Adrenal gland (tissue), 19 donors: Measurements from ENCODE around the gene C10orf90. TPM values are rescaled to one million over a fixed set of nuclear protein-coding genes. Genes with fewer than 3 reads are reported as not detected.

Source experiments
- DNase-seq, 7 donors: peaks; one replicate each; pipeline ENCODE4 v3.0.0-alpha.2; 2019 to 2020
- H3K27ac ChIP-seq, 5 donors: fragments of 200-600 bp; sonication (generic) in 4 of 5; 1 replicate in 3 of 5; 2 replicates in 2 of 5; pipeline versions ENCODE4 v1.5.1 to v1.8.0; 2016 to 2020; ENCODE audit warnings: mild to moderate bottlenecking in 1 of 5
- H3K27me3 ChIP-seq: fragments of 200-600 bp; 2 replicates; pipeline ENCODE4 v1.8.0; 2021
- H3K36me3 ChIP-seq, 2 donors: fragments of 200-600 bp; replicated peaks in 1 of 2; 1 replicate in 1 of 2; 2 replicates in 1 of 2; pipeline versions ENCODE4 v1.5.1 to v1.8.0; 2018 to 2022
- H3K4me1 ChIP-seq, 2 donors: fragments of 200-600 bp; replicated peaks in 1 of 2; 1 replicate in 1 of 2; 2 replicates in 1 of 2; pipeline versions ENCODE4 v1.5.1 to v1.8.0; 2018 to 2021
- H3K4me3 ChIP-seq, 4 donors: fragments of 200-600 bp; sonication (generic) in 3 of 4; one replicate each; pipeline ENCODE4 v1.5.1; 2016 to 2018
- H3K9me3 ChIP-seq, 3 donors: fragments of 200-600 bp; sonication (generic) in 1 of 3; replicated peaks in 1 of 3; 1 replicate in 2 of 3; 2 replicates in 1 of 3; pipeline versions ENCODE4 v1.5.1 to v1.8.0; 2016 to 2021
- CTCF ChIP-seq, 6 experiments: fragments of 450-650 bp in 4 of 6; fragments of 200-600 bp in 2 of 6; sonication (generic) in 1 of 6; IDR thresholded peaks; 1 replicate in 5 of 6; 2 replicates in 1 of 6; pipeline versions ENCODE4 v1.5.1 to v1.8.0; 2016 to 2021; ENCODE audit warnings: antibody characterized with exemption in 6 of 6, mild to moderate bottlenecking in 2 of 6, moderate library complexity in 1 of 6
- POLR2A ChIP-seq, 2 donors: fragments of 450-650 bp; IDR thresholded peaks; one replicate each; pipeline ENCODE4 v1.6.1; 2017; ENCODE audit warnings: antibody characterized with exemption in 2 of 2, mild to moderate bottlenecking in 2 of 2, moderate library complexity in 1 of 2
- WGBS, 4 donors: extraction: QIAGEN DNeasy Blood & Tissue Kit in 2 of 4; methylation state at CpG; one replicate each; pipeline versions ENCODE4 v1.1.5 to v1.1.7; 2013 to 2017; 5-methylcytosine and 5-hydroxymethylcytosine counted together
- intact Hi-C, 2 donors: fragments of 100-400 bp; cut with DNase I; formaldehyde crosslinking; loops; one replicate each; pipeline versions ENCODE4 v1.14.1 to v1.15.0; 2022 to 2023
- long read RNA-seq, 10 donors: library from polyadenylated mRNA in 3 of 10; unstranded in 2 of 10; stranded (forward) in 1 of 10; transcript quantifications; one replicate each; pipeline ENCODE4 v2.0.0 and lab custom pipeline, GENCODE V29; 2021 to 2026
- polyA plus RNA-seq, 3 donors: library from polyadenylated mRNA; stranded (reverse); fragments of 200-250 nt in 2 of 3; fragments of 350-450 nt in 1 of 3; fragmentation: Illumina TruSeq in 1 of 3; extraction: RNeasy Lipid Tissue Mini Kit (QIAGEN cat#74804) in 1 of 3; gene quantifications; one replicate each; pipeline ENCODE4 v1.2.3, GENCODE V29; 2013 to 2014
- total RNA-seq, 9 donors: library from RNA; depleted of rRNA in 4 of 9; stranded (reverse); fragments of >200 nt in 4 of 9; fragments of 120-200 nt in 1 of 9; fragmentation: NEBNext Ultra II Directional in 1 of 9; extraction: Animal tissue kit (Norgen Biotek cat#: 25700) in 1 of 9; gene quantifications; one replicate each; pipeline versions ENCODE4 v1.1.0 to v1.2.4, GENCODE V29; 2013 to 2023
- donor health status: healthy with polysubstance abuse.
- donor health status: Bipolar disorder and iron deficiency.
- donor health status: DM: yes; HTN: yes; CAD: no.
- donor health status: DM: no; HTN: no; CAD: no.
- donor health status: DM: no; HTN: no; CAD: no.
- donor health status: DM: yes; HTN: yes; CAD: no.

C10orf90 gene
- total RNA-seq (under 1 TPM in 1 of 9 donors, not detected in 8; 0.18 TPM), polyA plus RNA-seq (under 1 TPM in 1 of 3 donors, not detected in 2; 0.10 TPM)
- long read RNA-seq, donor 1 = 0 reads
- long read RNA-seq, donor 2 = 0 reads
- long read RNA-seq, donor 3 = 0 reads
- long read RNA-seq, donor 4 = 0 reads
- long read RNA-seq, donor 5 = 0 reads
- long read RNA-seq, donor 6 = 0 reads
- long read RNA-seq, donor 7 = 0 reads
- long read RNA-seq, donor 8 = 0 reads
- long read RNA-seq, donor 9 = 0 reads
- long read RNA-seq, donor 10 = 0 reads

- Histone ChIP-seq H3K27ac (no peak within 1 kb of the TSS), H3K4me1 (no peaks in the 10 kb centered on the region), H3K9me3 (no peaks in the 10 kb centered on the region), H3K27me3 (no peaks in the 10 kb centered on the region), H3K36me3 (no peaks in the 10 kb centered on the region), H3K4me3 (no peak within 1 kb of the TSS)
- TF ChIP-seq CTCF (IDR thresholded peaks at IDR 0.05) = no peak
- no peak for DNase-seq
- 59 to 66% (median 63%) methylated on average over 12 of the region's 12 CpGs for WGBS, 4 donors
- intact Hi-C loops = loop anchor here in 1 of 2 donors (5.0 kb wide), 1 partner anchor 222 kb away; no protein-coding TSS in a partner anchor
Observed at GRCh38 chr10:126670056-126670894, at the start of gene C10orf90. TSS of gene C10orf90 (minus strand) at chr10:126670693. CDS start at chr10:126670480, 213 bp downstream.

GRCh38 chr10:126716366-126716765 is 45.9 kb upstream of the C10orf90 start:
- Histone ChIP-seq H3K27ac (no peak overlapping the region), H3K36me3 (no peaks in the 10 kb centered on the region), H3K9me3 (no peaks in the 10 kb centered on the region), H3K4me1 (no peaks in the 10 kb centered on the region), H3K27me3 (no peaks in the 10 kb centered on the region), H3K4me3 (no peak overlapping the region)
- TF ChIP-seq POLR2A (IDR thresholded peaks at IDR 0.05) (no peak), CTCF (IDR thresholded peaks at IDR 0.05) (no peak)
- 93 to 95% methylated on average over 1 of the region's 1 CpG; no CpG with 5 or more reads in 2 of the 4 donors for WGBS, 4 donors
- intact Hi-C loops = no loop called here
- DNase-seq = no peak

- intact Hi-C loops = no loop called here
- no peaks in the 10 kb centered on the region for H3K4me1 ChIP-seq
Observed at GRCh38 chr10:126713594-126713993, 43.1 kb upstream of the C10orf90 start.

More at GRCh38 chr10:126713594-126713993, 43.1 kb upstream of the C10orf90 start:
- no peak overlapping the region for H3K27ac ChIP-seq
- TF ChIP-seq POLR2A (IDR thresholded peaks at IDR 0.05) = no peak
- TF ChIP-seq CTCF (IDR thresholded peaks at IDR 0.05) = no peak
- WGBS, 4 donors = 42 to 82% (median 62%) methylated on average over 3 to 7 of the region's 7 CpGs
- H3K36me3 ChIP-seq = no peaks in the 10 kb centered on the region
- H3K27me3 ChIP-seq = no peaks in the 10 kb centered on the region
- no peak for DNase-seq
- no peak overlapping the region for H3K4me3 ChIP-seq
- no peaks in the 10 kb centered on the region for H3K9me3 ChIP-seq
